Activated CD8-positive, alpha-beta memory T cell treated with anti-CD3 and anti-CD28 coated beads, Interleukin-2, amount 50 U/mL, for 48 hours (primary cell): Measurements from ENCODE around the gene SLC31A2.

Experiments
- DNase-seq: peaks from one replicate; pipeline ENCODE4 v3.0.0-alpha.2; 2020

The SLC31A2 gene

GRCh38 chr9:113151696-113152630 lies 1.2 kb downstream of the SLC31A2 start:
- DNase-seq, result peak; percentile 39

GRCh38 chr9:113152699-113153098 lies 1.9 kb downstream of the SLC31A2 start:
- DNase-seq, result peak; percentile 13

GRCh38 chr9:113153599-113153998 lies 2.8 kb downstream of the SLC31A2 start:
- peak; percentile 47 for DNase-seq

- peak; percentile 38 for DNase-seq
Observed at GRCh38 chr9:113154471-113154870, 3.7 kb downstream of the SLC31A2 start.

GRCh38 chr9:113154946-113155345 lies 4.1 kb downstream of the SLC31A2 start:
- peak; percentile 48 for DNase-seq

GRCh38 chr9:113155911-113156588 lies 5.2 kb downstream of the SLC31A2 start:
- peak; percentile 60 for DNase-seq

GRCh38 chr9:113156880-113157279 lies 6.1 kb downstream of the SLC31A2 start:
- DNase-seq, result no peak

GRCh38 chr9:113158446-113158845 lies 7.6 kb downstream of the SLC31A2 start:
- peak; percentile 7 for DNase-seq

- no peak for DNase-seq
Observed at GRCh38 chr9:113160571-113160970, 9.8 kb downstream of the SLC31A2 start.

- DNase-seq, result no peak
Observed at GRCh38 chr9:113163001-113163400, 12.2 kb downstream of the SLC31A2 start.

GRCh38 chr9:113164536-113165300 lies 13.9 kb downstream of the SLC31A2 start:
- no peak for DNase-seq

- no peak for DNase-seq
Observed at GRCh38 chr9:113166039-113166438, 15.2 kb downstream of the SLC31A2 start.

GRCh38 chr9:113168809-113169208 lies 18.0 kb downstream of the SLC31A2 start:
- DNase-seq, result no peak

GRCh38 chr9:113173341-113173740 lies 22.5 kb downstream of the SLC31A2 start:
- DNase-seq, result no peak

- DNase-seq, result no peak
Observed at GRCh38 chr9:113176803-113177202, 26.0 kb downstream of the SLC31A2 start.

- DNase-seq, result no peak
Observed at GRCh38 chr9:113177251-113177650, 26.4 kb downstream of the SLC31A2 start.

- DNase-seq, result no peak
Observed at GRCh38 chr9:113178087-113178486, 27.3 kb downstream of the SLC31A2 start.

GRCh38 chr9:113179839-113180238 lies 29.0 kb downstream of the SLC31A2 start:
- no peak for DNase-seq

GRCh38 chr9:113181165-113181564 lies 30.4 kb downstream of the SLC31A2 start:
- no peak for DNase-seq

GRCh38 chr9:113183956-113184488 lies 33.2 kb downstream of the SLC31A2 start:
- DNase-seq, result no peak

- DNase-seq, result no peak
Observed at GRCh38 chr9:113184539-113184938, 33.7 kb downstream of the SLC31A2 start.

GRCh38 chr9:113185271-113185670 lies 34.5 kb downstream of the SLC31A2 start:
- DNase-seq, result no peak
